HEK293T (cell line): Measurements from ENCODE around the gene TRIP13.

ENCODE experiments used
- CTCF ChIA-PET: fragments of 350-600 bp; formaldehyde crosslinking; extraction: SDS; loops from one replicate; lab custom pipeline; 2021; ENCODE audit warnings: antibody characterized with exemption, inconsistent platforms; lab: Yijun Ruan, JAX
- POLR2A ChIA-PET: fragments of 350-600 bp; formaldehyde crosslinking; extraction: SDS; loops from one replicate; lab custom pipeline; 2020; ENCODE audit warnings: antibody characterized with exemption, inconsistent platforms; lab: Yijun Ruan, JAX
- DNase-seq: peaks from one replicate; pipeline ENCODE4 v3.0.0; 2012; ENCODE audit warnings: mixed read lengths; ENCODE audit errors: extremely low spot score
- ARNT ChIP-seq: fragments of 450-650 bp; IDR thresholded peaks from 2 replicates; pipeline ENCODE4 v1.6.1; 2017; ENCODE audit warnings: mild to moderate bottlenecking
- BHLHE40 ChIP-seq: fragments of 450-650 bp; IDR thresholded peaks from 2 replicates; pipeline ENCODE4 v1.6.1; 2016; ENCODE audit warnings: mild to moderate bottlenecking, moderate library complexity, borderline replicate concordance
- CTBP1 ChIP-seq: fragments of 450-650 bp; IDR thresholded peaks from 2 replicates; pipeline ENCODE4 v1.6.1; 2016; ENCODE audit warnings: borderline replicate concordance
- ELF4 ChIP-seq: fragments of 450-650 bp; IDR thresholded peaks from 2 replicates; pipeline ENCODE4 v1.6.1; 2017; ENCODE audit warnings: antibody characterized with exemption
- FOXA1 ChIP-seq: fragments of 450-650 bp; IDR thresholded peaks from 2 replicates; pipeline ENCODE4 v1.6.1; 2016; ENCODE audit warnings: mild to moderate bottlenecking
- FOXK2 ChIP-seq: fragments of 450-650 bp; IDR thresholded peaks from 2 replicates; pipeline ENCODE4 v1.6.1; 2016; ENCODE audit warnings: mild to moderate bottlenecking
- FOXM1 ChIP-seq: fragments of 450-650 bp; IDR thresholded peaks from 2 replicates; pipeline ENCODE4 v1.6.1; 2017; ENCODE audit warnings: mild to moderate bottlenecking, borderline replicate concordance
- HDGF ChIP-seq: fragments of 450-650 bp; IDR thresholded peaks from 2 replicates; pipeline ENCODE4 v1.6.1; 2017; ENCODE audit warnings: antibody characterized with exemption, borderline replicate concordance
- L3MBTL2 ChIP-seq: fragments of 450-650 bp; conservative IDR thresholded peaks from 2 replicates; pipeline ENCODE4 v1.6.1; 2016; ENCODE audit warnings: mild to moderate bottlenecking
- LEF1 ChIP-seq: fragments of 450-650 bp; IDR thresholded peaks from 2 replicates; pipeline ENCODE4 v1.6.1; 2017; ENCODE audit warnings: mild to moderate bottlenecking, borderline replicate concordance
- NFRKB ChIP-seq: fragments of 450-650 bp; IDR thresholded peaks from 2 replicates; pipeline ENCODE4 v1.6.1; 2016; ENCODE audit warnings: mild to moderate bottlenecking, moderate library complexity
- PKNOX1 ChIP-seq: fragments of 450-650 bp; IDR thresholded peaks from 2 replicates; pipeline ENCODE4 v1.6.1; 2016
- SP1 ChIP-seq: fragments of 450-650 bp; IDR thresholded peaks from 2 replicates; pipeline ENCODE4 v1.6.1; 2017
- SUZ12 ChIP-seq: fragments of 450-650 bp; IDR thresholded peaks from 2 replicates; pipeline ENCODE4 v1.6.1; 2016; ENCODE audit warnings: mild to moderate bottlenecking
- TARDBP ChIP-seq: fragments of 450-650 bp; IDR thresholded peaks from 2 replicates; pipeline ENCODE4 v1.6.1; 2016
- ZNF384 ChIP-seq: fragments of 450-650 bp; IDR thresholded peaks from 2 replicates; pipeline ENCODE4 v1.6.1; 2016

Gene TRIP13

GRCh38 chr5:953535-954449 lies 61.1 kb downstream of the TRIP13 start:
- ChIA-PET POLR2A (no interaction called here), CTCF (interaction anchor here (1.1 kb wide), 1 partner anchor 214 kb away, joined by 3 read pairs; no protein-coding TSS in a partner anchor)
- DNase-seq, result no peak
- TF ChIP-seq FOXA1 (no peak), ARNT (no peak), CTBP1 (no peak), L3MBTL2 (no peak)

DNA sequence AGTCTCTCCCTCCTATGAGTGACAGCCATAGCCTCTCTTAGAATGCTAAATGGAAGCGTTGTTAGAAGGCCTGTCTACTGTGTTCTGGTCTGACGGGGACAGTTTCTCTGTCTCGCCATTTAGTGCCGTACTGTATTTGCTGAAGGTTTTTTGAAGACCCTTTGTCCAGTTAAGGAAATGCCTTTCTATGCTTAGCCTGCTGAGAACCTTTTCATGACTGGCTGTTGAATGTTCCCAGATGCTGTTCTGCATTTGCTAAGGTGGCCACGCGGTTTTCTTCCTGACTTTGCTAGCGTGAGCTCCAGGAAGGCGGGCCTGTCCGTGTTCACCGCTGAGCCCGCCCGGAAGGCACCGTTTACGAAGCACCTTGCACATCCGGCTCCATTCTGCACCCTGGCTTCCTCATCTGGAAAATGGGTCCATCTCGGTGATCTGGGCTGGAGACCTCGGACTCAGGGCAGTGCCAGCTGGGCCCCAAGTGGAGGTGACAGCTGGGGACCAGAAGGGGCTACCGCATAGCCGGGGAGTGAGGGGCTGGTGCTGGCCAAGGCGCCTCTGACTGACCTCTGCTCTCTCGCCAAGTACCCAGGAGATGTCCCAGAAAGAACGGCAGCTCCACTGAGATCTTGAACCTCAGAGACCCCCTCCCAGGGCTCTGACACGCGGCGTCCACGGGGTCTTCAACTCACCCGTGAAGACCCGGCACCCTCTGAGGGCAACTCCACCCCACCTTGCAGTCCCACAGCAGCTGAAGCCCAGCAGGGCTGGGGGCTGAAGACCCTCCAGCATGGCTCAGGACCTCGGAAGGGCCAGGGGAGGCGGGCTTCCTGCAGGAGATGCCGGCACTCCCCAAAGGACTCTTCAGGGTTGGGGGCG lies 63.4 kb downstream of the TRIP13 start:
- no peak for DNase-seq
- CTCF ChIA-PET, result no interaction called here
- TF ChIP-seq NFRKB (no peak), HDGF (no peak), ZNF384 (no peak), PKNOX1 (no peak), L3MBTL2 (no peak), CTBP1 (no peak)
- POLR2A ChIA-PET, result no interaction called here

DNA sequence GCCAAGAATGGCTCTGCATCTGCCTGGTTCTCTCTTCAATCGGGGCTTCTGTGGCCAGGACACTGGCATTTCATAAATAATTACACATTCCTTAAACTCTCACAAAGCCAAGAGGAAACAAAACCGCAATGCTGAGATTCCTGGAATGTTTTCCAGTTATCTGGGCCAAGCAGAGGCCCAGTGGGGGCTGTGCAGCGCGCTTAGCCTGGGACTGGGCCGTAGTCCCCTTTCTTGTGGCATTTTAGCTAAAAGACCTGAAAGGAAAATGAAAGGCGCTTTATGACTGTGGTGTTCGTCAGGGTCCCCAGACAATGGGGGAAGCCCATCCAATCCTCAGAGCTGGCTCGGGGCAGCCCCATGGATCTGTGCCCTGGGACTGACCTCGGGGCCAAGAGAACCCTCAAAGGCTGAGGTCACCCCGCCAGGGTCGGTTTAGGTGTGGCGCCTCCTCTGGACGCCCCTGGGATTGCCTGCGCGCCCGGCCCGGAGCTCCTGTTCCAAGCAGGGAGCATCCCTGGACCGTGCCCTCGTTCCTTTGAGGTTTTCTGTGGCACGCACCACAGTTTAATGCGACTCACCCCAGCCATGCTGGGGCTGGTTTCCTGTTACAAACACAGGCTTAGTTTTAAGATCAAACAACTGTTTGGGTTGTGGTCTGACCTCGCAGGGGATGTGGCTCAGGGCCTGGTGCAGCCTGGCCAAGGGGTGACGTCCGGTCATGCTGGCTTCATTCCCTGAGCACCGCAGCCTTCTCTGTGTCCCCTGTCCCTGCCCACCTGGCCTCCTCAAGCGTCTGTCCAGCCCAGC lies 64.5 kb downstream of the TRIP13 start:
- CTCF ChIA-PET, result no interaction called here
- POLR2A ChIA-PET, result no interaction called here
- TF ChIP-seq LEF1, result no peak
- TF ChIP-seq CTBP1, result no peak
- TF ChIP-seq ZNF384, result no peak
- TF ChIP-seq HDGF, result no peak
- TF ChIP-seq TARDBP, result no peak
- TF ChIP-seq FOXM1, result no peak
- TF ChIP-seq PKNOX1, result no peak
- no peak for TF ChIP-seq L3MBTL2
- TF ChIP-seq NFRKB, result no peak
- TF ChIP-seq SUZ12, result no peak
- DNase-seq, result no peak

DNA sequence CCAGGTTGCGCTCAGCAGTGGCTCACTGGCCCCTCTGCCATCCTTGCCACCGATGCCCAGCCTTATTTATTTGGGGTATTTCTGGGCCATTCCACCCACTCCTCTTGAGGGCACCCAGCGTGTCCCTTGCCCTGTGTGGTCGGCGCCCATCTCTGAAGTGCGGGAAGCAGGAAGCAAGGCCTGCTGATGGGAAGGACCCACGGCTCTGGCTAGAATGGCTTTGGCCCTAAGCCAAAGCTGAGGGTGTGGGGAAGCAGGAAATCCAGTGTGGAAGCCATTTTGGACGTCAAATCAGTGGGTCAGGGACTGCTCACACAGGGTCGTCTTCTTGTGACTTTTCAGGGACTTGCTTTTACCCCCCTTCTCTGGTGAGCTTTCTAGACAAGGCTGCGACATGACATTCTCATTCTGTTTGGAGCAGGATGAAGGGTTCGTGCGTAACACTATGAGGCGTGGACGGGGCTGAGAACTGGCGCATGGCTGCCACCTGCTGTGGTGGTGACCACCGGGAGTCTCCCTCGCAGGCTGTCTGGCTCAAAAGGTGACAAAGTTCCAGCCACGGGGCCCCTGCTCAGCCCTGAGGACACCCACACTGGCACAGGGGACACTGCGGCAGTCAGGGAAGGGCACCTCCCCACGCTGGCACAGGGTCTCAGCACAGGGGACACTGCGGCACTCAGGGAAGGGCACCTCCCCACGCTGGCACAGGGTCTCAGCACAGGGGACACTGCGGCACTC lies 65.2 kb downstream of the TRIP13 start:
- POLR2A ChIA-PET, result no interaction called here
- CTCF ChIA-PET, result no interaction called here
- DNase-seq, result no peak
- TF ChIP-seq PKNOX1 (no peak), LEF1 (no peak), HDGF (no peak), FOXK2 (no peak), SUZ12 (no peak), L3MBTL2 (no peak), NFRKB (no peak), CTBP1 (no peak), FOXA1 (no peak), ARNT (no peak)

DNA sequence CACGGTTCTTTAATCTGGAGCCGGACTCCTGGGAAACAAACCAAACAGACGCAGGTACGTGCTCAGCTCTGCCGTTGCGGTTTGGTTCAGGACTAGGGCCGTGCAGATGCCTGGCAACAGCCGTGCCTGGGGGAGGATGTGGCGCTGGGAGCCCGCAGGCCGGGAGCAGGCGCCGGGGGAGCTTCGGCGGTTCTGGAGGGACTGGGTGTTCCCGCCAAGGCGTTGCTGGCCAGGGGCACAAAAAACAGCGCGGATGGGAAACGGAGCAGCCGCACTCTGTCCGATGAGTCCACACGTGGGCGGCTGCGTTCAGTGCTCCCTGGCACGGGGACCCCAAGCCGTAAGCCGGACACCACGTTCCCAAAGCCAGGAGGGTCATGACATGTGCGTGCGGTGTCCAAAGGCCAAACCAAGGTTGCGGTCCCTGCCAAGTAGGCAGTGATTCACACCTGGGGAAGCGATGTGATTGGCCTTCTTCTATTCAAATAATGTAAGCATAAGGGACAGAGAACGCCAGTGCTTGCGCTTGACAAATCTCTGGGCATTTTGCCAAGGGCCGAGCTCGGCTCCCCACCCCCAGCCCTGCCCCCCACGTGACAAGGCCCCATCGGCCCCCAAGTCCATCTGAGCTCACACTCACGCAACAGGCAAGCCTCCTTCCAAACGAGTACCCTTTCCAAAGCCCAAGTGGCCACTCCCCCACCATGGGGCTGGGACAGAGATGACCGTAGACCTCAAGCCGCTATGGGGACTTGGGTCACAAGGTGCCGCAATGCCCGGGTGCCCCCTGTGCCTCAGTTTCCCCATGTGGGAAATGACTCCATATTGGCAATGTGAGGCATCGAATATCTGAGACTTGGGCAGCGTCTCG lies 66.3 kb downstream of the TRIP13 start:
- no peak for DNase-seq
- TF ChIP-seq ARNT (no peak), TARDBP (no peak), BHLHE40 (no peak), HDGF (no peak), CTBP1 (no peak), L3MBTL2 (no peak), FOXA1 (no peak), FOXM1 (no peak), PKNOX1 (no peak), SP1 (no peak), LEF1 (no peak), NFRKB (no peak), SUZ12 (no peak), ZNF384 (no peak), FOXK2 (no peak), ELF4 (no peak)
- POLR2A ChIA-PET, result no interaction called here
- CTCF ChIA-PET, result no interaction called here
